Caco-2 (cell line): ENCODE measurements around the gene SPAST. TPM values are rescaled to one million over a fixed set of nuclear protein-coding genes. Genes with fewer than 3 reads are reported as not detected.

ENCODE experiments used
- BruUV-seq: library from RNA; stranded (reverse); fragments of 400-500 nt; replicated peaks from 2 replicates; lab custom pipeline; 2021; lab: Mats Ljungman, UMichigan
- CTCF ChIA-PET: fragments of 300-600 bp; sonication (Branson Sonifier 250); formaldehyde crosslinking; loops from one replicate; lab custom pipeline; 2022; ENCODE audit warnings: antibody characterized with exemption; lab: Charles Lee
- POLR2A ChIA-PET: fragments of 300-600 bp; sonication (Branson Sonifier 250); formaldehyde crosslinking; loops from one replicate; lab custom pipeline; 2022; ENCODE audit warnings: antibody characterized with exemption; lab: Charles Lee
- DNase-seq, 2 experiments: peaks; one replicate each; pipeline versions ENCODE4 v3.0.0 to v3.0.0-alpha.2; 2020 to 2022
- H3K27me3 ChIP-seq: replicated peaks from 2 replicates; pipeline ENCODE4 v1.6.0; 2011; ENCODE audit warnings: low read length; ENCODE audit not compliant: control insufficient read depth, insufficient read depth
- H3K36me3 ChIP-seq: 2 replicates; pipeline ENCODE4 v1.5.1; 2011; ENCODE audit warnings: low read length; ENCODE audit not compliant: control insufficient read depth, insufficient read depth
- H3K4me1 ChIP-seq: fragments of 250-450 bp; sonication (Bioruptor Pico); 2 replicates; pipeline ENCODE4 v1.5.1; 2020; ENCODE audit warnings: mild to moderate bottlenecking
- H3K4me3 ChIP-seq: 2 replicates; pipeline ENCODE4 v1.5.1; 2011; ENCODE audit warnings: low read depth, mild to moderate bottlenecking, control low read depth, low read length
- H3K9me3 ChIP-seq: fragments of 250-450 bp; sonication (Bioruptor Pico); 2 replicates; pipeline ENCODE4 v1.5.1; 2020; ENCODE audit warnings: mild to moderate bottlenecking, moderate library complexity
- H3K27ac Mint-ChIP-seq: one replicate; pipeline ENCODE4 v1.8.0; 2022; ENCODE audit warnings: mixed read lengths; ENCODE audit not compliant: unreplicated experiment
- H3K27me3 Mint-ChIP-seq: one replicate; pipeline ENCODE4 v1.8.0; 2022; ENCODE audit warnings: mixed read lengths; ENCODE audit not compliant: insufficient read depth, unreplicated experiment
- H3K36me3 Mint-ChIP-seq: one replicate; pipeline ENCODE4 v1.8.0; 2022; ENCODE audit warnings: mild to moderate bottlenecking, mixed read lengths; ENCODE audit not compliant: insufficient read depth, unreplicated experiment
- H3K4me1 Mint-ChIP-seq: one replicate; pipeline ENCODE4 v1.8.0; 2022; ENCODE audit warnings: low read depth, mixed read lengths; ENCODE audit not compliant: unreplicated experiment
- H3K4me3 Mint-ChIP-seq: one replicate; pipeline ENCODE4 v1.8.0; 2022; ENCODE audit warnings: mild to moderate bottlenecking, moderate library complexity, mixed read lengths; ENCODE audit not compliant: unreplicated experiment
- H3K9me3 Mint-ChIP-seq: one replicate; pipeline ENCODE4 v1.8.0; 2022; ENCODE audit warnings: mixed read lengths; ENCODE audit not compliant: unreplicated experiment
- CTCF ChIP-seq, 2 experiments: fragments of 200-600 bp in 1 of 2; IDR thresholded peaks; 1 replicate in 1 of 2; 2 replicates in 1 of 2; pipeline versions ENCODE4 v1.5.1 to v1.8.0; 2011 to 2022; ENCODE audit warnings: antibody characterized with exemption in 1 of 2, control low read depth in 1 of 2, inconsistent platforms in 1 of 2, low read depth in 1 of 2, low read length in 1 of 2, mild to moderate bottlenecking in 1 of 2, moderate library complexity in 1 of 2; ENCODE audit not compliant: insufficient read depth in 1 of 2, severe bottlenecking in 1 of 2, unreplicated experiment in 1 of 2
- intact Hi-C: fragments of 100-400 bp; cut with micrococcal nuclease; formaldehyde crosslinking; loops from one replicate; pipeline ENCODE4 v1.10.0; 2022; ENCODE audit not compliant: unreplicated experiment
- total RNA-seq: library from RNA; stranded (reverse); gene quantifications from 2 replicates; pipeline ENCODE4 v1.2.3, GENCODE V29; 2022

SPAST gene
- total RNA-seq, 1 experiment from 2014 or later: 29.7 TPM

- BruUV-seq: no TSS peak
- no peaks in the 10 kb centered on the region for H3K27me3 Mint-ChIP-seq
- no peak overlapping the region for H3K4me3 ChIP-seq
- no peaks in the 10 kb centered on the region for H3K9me3 Mint-ChIP-seq
- no peak for DNase-seq
- peaks cover 12% of the 10 kb centered on the region for H3K4me1 ChIP-seq
- no peak overlapping the region for H3K4me3 Mint-ChIP-seq
- H3K4me1 Mint-ChIP-seq: peaks cover 8% of the 10 kb centered on the region
- no peaks in the 10 kb centered on the region for H3K36me3 ChIP-seq
- ChIA-PET POLR2A (interaction anchor here (0.7 to 1.0 kb wide), 2 partner anchors 28 to 98 kb away, joined by 3 to 5 read pairs; partner anchors contain the start of gene SLC30A6), CTCF (interaction anchor here (0.9 kb wide), 1 partner anchor 28 kb away, joined by 3 read pairs; the partner anchor contains the start of gene DPY30)
- H3K27me3 ChIP-seq: no peaks in the 10 kb centered on the region
- TF ChIP-seq CTCF (IDR thresholded peaks at IDR 0.05; ENCODE audit: insufficient read depth in 1 of 2, low read depth in 1 of 2, low read length in 1 of 2, severe bottlenecking in 1 of 2, unreplicated experiment in 1 of 2): no peak
- no peaks in the 10 kb centered on the region for H3K9me3 ChIP-seq
- intact Hi-C loops: loop anchor here (10.0 kb wide), 1 partner anchor 287 kb away; the partner anchor contains the start of gene BIRC6
- H3K27ac Mint-ChIP-seq: no peak overlapping the region
- peaks cover 14% of the 10 kb centered on the region for H3K36me3 Mint-ChIP-seq
Observed at GRCh38 chr2:32067549-32067948, 4.2 kb downstream of the SPAST start.

GRCh38 chr2:32074134-32074506, 10.8 kb downstream of the SPAST start:
- intact Hi-C loops: no loop called here
- ChIA-PET POLR2A (interaction anchor here (1.7 to 2.8 kb wide), 3 partner anchors 11 to 91 kb away, joined by 7 to 41 read pairs (median 9); partner anchors contain the start of genes DPY30, SLC30A6 and SPAST), CTCF (interaction anchor here (2.1 kb wide), 1 partner anchor 11 kb away, joined by 13 read pairs; the partner anchor contains the start of gene SPAST)
- TF ChIP-seq CTCF (IDR thresholded peaks at IDR 0.05; ENCODE audit: insufficient read depth in 1 of 2, low read depth in 1 of 2, low read length in 1 of 2, severe bottlenecking in 1 of 2, unreplicated experiment in 1 of 2): no peak
- Histone ChIP-seq H3K27me3 (no peaks in the 10 kb centered on the region), H3K4me3 (no peak overlapping the region), H3K4me1 (peaks cover 35% of the 10 kb centered on the region), H3K36me3 (no peaks in the 10 kb centered on the region), H3K9me3 (no peaks in the 10 kb centered on the region)
- peaks cover 27% of the 10 kb centered on the region for H3K4me1 Mint-ChIP-seq
- no TSS peak for BruUV-seq
- no peaks in the 10 kb centered on the region for H3K27me3 Mint-ChIP-seq
- DNase-seq: no peak
- H3K27ac Mint-ChIP-seq: peak overlapping the region; percentile 96
- peak overlapping the region; percentile 48 for H3K4me3 Mint-ChIP-seq
- H3K36me3 Mint-ChIP-seq: peaks cover 22% of the 10 kb centered on the region
- H3K9me3 Mint-ChIP-seq: no peaks in the 10 kb centered on the region

- Mint-ChIP-seq H3K9me3 (no peaks in the 10 kb centered on the region), H3K36me3 (no peaks in the 10 kb centered on the region), H3K4me3 (no peak overlapping the region), H3K27me3 (no peaks in the 10 kb centered on the region), H3K4me1 (no peaks in the 10 kb centered on the region), H3K27ac (no peak overlapping the region)
- ChIA-PET POLR2A (no interaction called here), CTCF (no interaction called here)
- no peak for DNase-seq
- H3K4me3 ChIP-seq: no peak overlapping the region
- no peaks in the 10 kb centered on the region; the same call in 1 of the 2 replicates for H3K36me3 ChIP-seq
- TF ChIP-seq CTCF (IDR thresholded peaks at IDR 0.05; ENCODE audit: insufficient read depth in 1 of 2, low read depth in 1 of 2, low read length in 1 of 2, severe bottlenecking in 1 of 2, unreplicated experiment in 1 of 2): no peak
- no peaks in the 10 kb centered on the region for H3K9me3 ChIP-seq
- H3K27me3 ChIP-seq: no peaks in the 10 kb centered on the region
- no TSS peak for BruUV-seq
- H3K4me1 ChIP-seq: no peaks in the 10 kb centered on the region
- intact Hi-C loops: no loop called here
Observed at GRCh38 chr2:32095671-32096070, 32.3 kb downstream of the SPAST start.
